Neural crest cell (in vitro differentiated cells): ENCODE measurements around the gene SCEL. TPM values are rescaled to one million over a fixed set of nuclear protein-coding genes. Genes with fewer than 3 reads are reported as not detected.

Experiments
- DNase-seq: peaks from one replicate; pipeline ENCODE4 v3.0.0; 2021; ENCODE audit warnings: low read depth, mixed read lengths, low spot score
- H3K27ac Mint-ChIP-seq: one replicate; pipeline ENCODE4 v1.8.0; 2021; ENCODE audit warnings: mild to moderate bottlenecking, mixed read lengths; ENCODE audit not compliant: unreplicated experiment
- H3K27me3 Mint-ChIP-seq: 2 replicates; pipeline ENCODE4 v1.8.0; 2021; ENCODE audit warnings: low read depth, mild to moderate bottlenecking, mixed read lengths
- H3K36me3 Mint-ChIP-seq: 2 replicates; pipeline ENCODE4 v1.8.0; 2021; ENCODE audit warnings: low read depth, mild to moderate bottlenecking, mixed read lengths
- H3K4me1 Mint-ChIP-seq: 2 replicates; pipeline ENCODE4 v1.8.0; 2021; ENCODE audit warnings: mixed read lengths
- H3K4me3 Mint-ChIP-seq: one replicate; pipeline ENCODE4 v1.8.0; 2021; ENCODE audit warnings: mild to moderate bottlenecking, mixed read lengths
- H3K9me3 Mint-ChIP-seq: 2 replicates; pipeline ENCODE4 v1.8.0; 2021; ENCODE audit warnings: mixed read lengths
- total RNA-seq: library from RNA; stranded (reverse); gene quantifications from 2 replicates; pipeline ENCODE4 v1.2.1, GENCODE V29; 2021
- TF ChIP-seq, protein P1 (sequence below): fragments of 200-600 bp; sonication (generic); conservative IDR thresholded peaks from 2 replicates; pipeline ENCODE4 v1.5.0; 2021; ENCODE audit warnings: antibody characterized with exemption, mild to moderate bottlenecking

The SCEL gene
- total RNA-seq, 1 donor from 2014 or later = not detected

DNA sequence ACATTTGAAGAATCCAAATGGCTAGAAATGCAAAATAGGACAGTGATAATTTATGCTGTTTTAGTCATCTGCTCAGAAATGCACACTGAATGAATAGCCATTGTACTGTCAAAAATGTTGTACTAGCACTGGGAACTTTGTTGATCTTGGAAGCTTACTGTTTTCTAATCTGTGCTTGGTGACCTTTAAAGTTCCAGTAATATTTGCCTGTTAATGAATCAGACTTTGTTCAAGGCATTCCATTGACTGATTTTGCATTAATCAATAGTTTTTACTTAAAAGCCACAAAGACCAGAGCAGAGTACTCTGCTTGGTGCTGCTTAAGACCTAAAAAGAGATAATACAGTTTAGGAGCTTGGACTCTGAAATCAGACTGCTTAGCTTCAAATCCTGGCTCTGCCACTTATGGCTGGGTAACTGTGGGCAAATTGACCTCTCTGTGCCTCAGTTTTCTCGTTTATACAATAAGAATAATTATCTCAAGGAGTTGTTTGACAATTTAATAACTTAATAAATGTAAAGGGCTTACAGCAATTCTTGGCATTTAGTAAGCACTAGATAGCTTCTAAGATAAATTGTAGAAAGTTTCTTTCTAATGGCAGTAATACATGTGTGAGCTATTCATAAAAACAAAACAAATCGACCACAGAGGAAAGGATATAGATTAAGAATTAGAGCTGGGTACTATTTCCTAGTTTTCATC, 157.4 kb downstream of the SCEL start:
- DNase-seq = no peak
- no peak overlapping the region for H3K27ac Mint-ChIP-seq
- H3K4me3 Mint-ChIP-seq = no peak overlapping the region
- no peaks in the 10 kb centered on the region for H3K36me3 Mint-ChIP-seq
- no peaks in the 10 kb centered on the region for H3K9me3 Mint-ChIP-seq
- H3K4me1 Mint-ChIP-seq = peaks cover 36% of the 10 kb centered on the region
- H3K27me3 Mint-ChIP-seq = peaks cover 18% of the 10 kb centered on the region
- TF ChIP-seq, protein P1, sequence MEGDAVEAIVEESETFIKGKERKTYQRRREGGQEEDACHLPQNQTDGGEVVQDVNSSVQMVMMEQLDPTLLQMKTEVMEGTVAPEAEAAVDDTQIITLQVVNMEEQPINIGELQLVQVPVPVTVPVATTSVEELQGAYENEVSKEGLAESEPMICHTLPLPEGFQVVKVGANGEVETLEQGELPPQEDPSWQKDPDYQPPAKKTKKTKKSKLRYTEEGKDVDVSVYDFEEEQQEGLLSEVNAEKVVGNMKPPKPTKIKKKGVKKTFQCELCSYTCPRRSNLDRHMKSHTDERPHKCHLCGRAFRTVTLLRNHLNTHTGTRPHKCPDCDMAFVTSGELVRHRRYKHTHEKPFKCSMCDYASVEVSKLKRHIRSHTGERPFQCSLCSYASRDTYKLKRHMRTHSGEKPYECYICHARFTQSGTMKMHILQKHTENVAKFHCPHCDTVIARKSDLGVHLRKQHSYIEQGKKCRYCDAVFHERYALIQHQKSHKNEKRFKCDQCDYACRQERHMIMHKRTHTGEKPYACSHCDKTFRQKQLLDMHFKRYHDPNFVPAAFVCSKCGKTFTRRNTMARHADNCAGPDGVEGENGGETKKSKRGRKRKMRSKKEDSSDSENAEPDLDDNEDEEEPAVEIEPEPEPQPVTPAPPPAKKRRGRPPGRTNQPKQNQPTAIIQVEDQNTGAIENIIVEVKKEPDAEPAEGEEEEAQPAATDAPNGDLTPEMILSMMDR = no peak

DNA sequence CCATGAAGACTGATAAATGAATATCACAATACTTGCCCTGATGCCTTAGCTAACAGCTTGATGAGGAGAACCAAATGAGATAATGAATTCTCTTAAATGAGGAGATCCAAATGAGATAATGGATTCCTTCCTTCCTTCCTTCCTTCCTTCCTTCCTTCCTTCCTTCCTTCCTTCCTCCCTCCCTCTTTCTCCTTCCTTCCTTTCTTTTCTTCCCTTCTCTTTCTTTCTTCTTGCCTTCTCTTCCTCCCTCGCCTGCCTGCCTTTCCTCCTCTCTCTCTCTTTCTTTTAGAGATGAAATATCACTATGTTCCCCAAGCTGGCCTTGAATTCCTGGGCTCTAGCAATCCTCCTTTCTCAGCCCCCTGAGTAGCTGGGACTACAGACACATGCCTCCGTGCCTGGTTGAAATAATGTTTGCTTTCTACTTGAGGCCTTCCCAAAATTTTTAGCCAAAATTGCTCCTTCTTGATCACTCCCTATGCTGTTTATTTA, 158.0 kb downstream of the SCEL start:
- H3K36me3 Mint-ChIP-seq = no peaks in the 10 kb centered on the region
- H3K4me1 Mint-ChIP-seq = peaks cover 36% of the 10 kb centered on the region
- TF ChIP-seq, protein P1 = no peak
- H3K4me3 Mint-ChIP-seq = no peak overlapping the region
- no peak overlapping the region for H3K27ac Mint-ChIP-seq
- H3K27me3 Mint-ChIP-seq = peaks cover 18% of the 10 kb centered on the region
- no peaks in the 10 kb centered on the region for H3K9me3 Mint-ChIP-seq
- DNase-seq = no peak

Other genes with a start within 250 kb of the SCEL start
- gene MYCBP2, start 208.6 kb upstream of the SCEL start, total RNA-seq = 73.2 and 75.4 TPM in 2 replicates
- gene SLAIN1, start 162.0 kb downstream of the SCEL start, total RNA-seq = 38.7 and 43.3 TPM in 2 replicates